Raji (cell line): ENCODE data around the gene OTOS.

ENCODE experiments used
- POLR2A ChIP-seq: IDR thresholded peaks from 2 replicates; pipeline ENCODE4 v1.6.1; 2011; ENCODE audit warnings: low read depth, low read length, control low read depth; ENCODE audit not compliant: insufficient read depth

The OTOS gene

GRCh38 chr2:240098349-240098748, 42.1 kb downstream of the OTOS start:
- TF ChIP-seq POLR2A, result no peak

DNA sequence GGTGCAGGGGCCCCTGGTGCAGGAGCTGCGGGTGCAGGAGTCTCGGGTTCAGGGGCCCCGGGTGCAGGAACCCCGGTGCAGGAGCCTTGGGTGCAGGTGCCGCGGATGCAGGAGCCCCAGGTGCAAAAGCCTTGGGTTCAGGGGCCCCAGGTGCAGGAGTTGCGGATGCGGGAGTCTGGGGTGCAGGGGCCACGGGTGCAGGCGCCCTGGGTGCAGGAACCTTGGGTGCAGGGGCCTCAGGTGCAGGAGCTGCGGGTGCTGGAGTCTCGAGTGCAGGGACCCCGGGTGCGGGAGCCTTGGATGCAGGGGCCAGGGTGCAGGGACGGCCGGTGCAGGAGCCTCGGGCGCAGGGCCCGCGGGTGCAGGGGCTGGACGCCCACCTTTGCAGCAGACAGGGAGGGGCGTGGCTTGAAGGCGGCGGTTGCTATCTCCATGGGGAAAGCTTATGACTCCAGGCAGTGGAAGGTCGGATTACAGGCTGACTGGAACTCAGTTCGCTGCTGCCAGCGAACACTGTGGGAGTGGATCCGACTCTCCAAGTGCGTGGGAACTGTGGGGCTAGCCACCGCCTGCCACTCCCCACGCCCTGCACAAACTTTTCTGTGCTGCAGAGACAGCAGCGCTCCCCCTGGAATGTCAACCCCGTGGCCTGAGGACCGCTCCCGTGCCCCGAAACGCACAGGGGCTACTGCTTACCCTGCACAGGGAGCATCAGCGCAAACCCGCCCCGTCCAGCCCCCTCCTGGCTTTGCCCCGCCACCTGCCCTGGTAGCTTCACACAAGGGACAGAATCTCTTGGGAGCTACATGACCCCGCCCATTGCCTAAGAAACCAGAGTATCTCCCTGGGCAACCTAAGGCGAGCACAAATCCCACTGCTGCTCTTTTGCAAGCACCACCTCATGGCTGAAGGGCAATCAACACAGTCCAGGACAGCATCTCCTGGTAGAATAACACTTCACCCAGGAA, 44.6 kb downstream of the OTOS start:
- TF ChIP-seq POLR2A, result no peak

- no peak for TF ChIP-seq POLR2A
Measured at GRCh38 chr2:240089306-240089705, 51.2 kb downstream of the OTOS start.
